Measurements from ENCODE around the gene ZSCAN5A.
"Not testable (repeated sequence)": the region's sequence is repeated elsewhere in the genome, so short reads cannot be mapped to it uniquely, and the experiment has no call there.

Gene ZSCAN5A

GRCh38 chr19:56312787-56313657 lies 1.6 kb downstream of the ZSCAN5A start:
- DNase-seq (ENCODE audit: low spot score), result no peak

- DNase-seq (ENCODE audit: low spot score), result no peak
These were observed 2.3 kb downstream of the ZSCAN5A start for GRCh38 chr19:56312342-56312741.

- no peak for DNase-seq (ENCODE audit: low spot score)
These were observed 4.2 kb downstream of the ZSCAN5A start for GRCh38 chr19:56310462-56310861.

GRCh38 chr19:56309511-56310185 lies 5.0 kb downstream of the ZSCAN5A start:
- peak; percentile 83 for DNase-seq (ENCODE audit: low spot score)

GRCh38 chr19:56308792-56309191 lies 5.8 kb downstream of the ZSCAN5A start:
- DNase-seq (ENCODE audit: low spot score), result no peak

- DNase-seq (ENCODE audit: low spot score), result not testable (repeated sequence)
These were observed 7.6 kb downstream of the ZSCAN5A start for GRCh38 chr19:56307062-56307461.

- no peak for DNase-seq (ENCODE audit: low spot score)
These were observed 8.6 kb downstream of the ZSCAN5A start for GRCh38 chr19:56306016-56306415.

- no peak for DNase-seq (ENCODE audit: low spot score)
These were observed 10.4 kb downstream of the ZSCAN5A start for GRCh38 chr19:56304243-56304642.

GRCh38 chr19:56301886-56302620 lies 12.6 kb downstream of the ZSCAN5A start:
- no peak for DNase-seq (ENCODE audit: low spot score)

- DNase-seq (ENCODE audit: low spot score), result no peak
These were observed 13.5 kb downstream of the ZSCAN5A start for GRCh38 chr19:56301155-56301554.

GRCh38 chr19:56299688-56300087 lies 15.0 kb downstream of the ZSCAN5A start:
- DNase-seq (ENCODE audit: low spot score), result no peak

- no peak for DNase-seq (ENCODE audit: low spot score)
These were observed 17.6 kb downstream of the ZSCAN5A start for GRCh38 chr19:56297010-56297409.

GRCh38 chr19:56295531-56296455 lies 18.8 kb downstream of the ZSCAN5A start:
- DNase-seq (ENCODE audit: low spot score), result no peak

GRCh38 chr19:56294549-56294948 lies 20.1 kb downstream of the ZSCAN5A start:
- DNase-seq (ENCODE audit: low spot score), result no peak

GRCh38 chr19:56291867-56292266 lies 22.8 kb downstream of the ZSCAN5A start:
- no peak for DNase-seq (ENCODE audit: low spot score)

- DNase-seq (ENCODE audit: low spot score), result no peak
These were observed 24.5 kb downstream of the ZSCAN5A start for GRCh38 chr19:56290104-56290503.

- no peak for DNase-seq (ENCODE audit: low spot score)
These were observed 29.9 kb downstream of the ZSCAN5A start for GRCh38 chr19:56284746-56285145.

GRCh38 chr19:56282809-56283208 lies 31.8 kb downstream of the ZSCAN5A start:
- DNase-seq (ENCODE audit: low spot score), result no peak

GRCh38 chr19:56273563-56274117 lies 41.0 kb downstream of the ZSCAN5A start:
- DNase-seq (ENCODE audit: low spot score), result no peak

- no peak for DNase-seq (ENCODE audit: low spot score)
These were observed 42.4 kb downstream of the ZSCAN5A start, which contains the start of gene EDDM13 for GRCh38 chr19:56272161-56272798. EDDM13 (plus strand) TSS chr19:56272748; CDS start chr19:56272835, 87 bp downstream.

GRCh38 chr19:56271151-56271550 lies 43.5 kb downstream of the ZSCAN5A start:
- DNase-seq (ENCODE audit: low spot score), result no peak

Data from ecto neural progenitor cell (in vitro differentiated cells).